H9 (cell line): Measurements from ENCODE around the gene AMZ2. TPM values are rescaled to one million over a fixed set of nuclear protein-coding genes. Genes with fewer than 3 reads are reported as not detected.

Source experiments
- DNase-seq: peaks from one replicate; pipeline ENCODE4 v3.0.0-alpha.2; 2017
- H2AFZ ChIP-seq: one replicate; pipeline ENCODE4 v1.6.1; 2013; ENCODE audit warnings: mild to moderate bottlenecking, low read length, control low read depth, moderate library complexity
- H2AK5ac ChIP-seq: 2 replicates; pipeline ENCODE4 v1.6.1; 2013; ENCODE audit warnings: low read length, control low read depth, mixed read lengths; ENCODE audit not compliant: insufficient read length
- H2BK120ac ChIP-seq: one replicate; pipeline ENCODE4 v1.6.1; 2013; ENCODE audit warnings: low read depth, mild to moderate bottlenecking, low read length, control low read depth, inconsistent platforms; ENCODE audit not compliant: poor library complexity, severe bottlenecking
- H2BK12ac ChIP-seq: 2 replicates; pipeline ENCODE4 v1.6.1; 2013; ENCODE audit warnings: low read length, control low read depth, mixed read lengths, low read depth; ENCODE audit not compliant: insufficient read length
- H2BK15ac ChIP-seq: 2 replicates; pipeline ENCODE4 v1.6.1; 2013; ENCODE audit warnings: low read depth, low read length, control low read depth
- H2BK20ac ChIP-seq: one replicate; pipeline ENCODE4 v1.6.1; 2013; ENCODE audit warnings: low read depth, mild to moderate bottlenecking, low read length, control low read depth, inconsistent platforms; ENCODE audit not compliant: poor library complexity, severe bottlenecking
- H2BK5ac ChIP-seq: 2 replicates; pipeline ENCODE4 v1.6.1; 2013; ENCODE audit warnings: low read length, control low read depth, mixed read lengths; ENCODE audit not compliant: insufficient read length
- H3K14ac ChIP-seq: 2 replicates; pipeline ENCODE4 v1.6.1; 2013; ENCODE audit warnings: low read length, control low read depth; ENCODE audit not compliant: insufficient read depth
- H3K18ac ChIP-seq: 2 replicates; pipeline ENCODE4 v1.6.1; 2013; ENCODE audit warnings: low read depth, mild to moderate bottlenecking, mixed read lengths, low read length, control low read depth; ENCODE audit not compliant: insufficient read length
- H3K23ac ChIP-seq: 2 replicates; pipeline ENCODE4 v1.6.1; 2013; ENCODE audit warnings: low read length, control low read depth, mixed read lengths, low read depth; ENCODE audit not compliant: insufficient read length
- H3K23me2 ChIP-seq: 2 replicates; pipeline ENCODE4 v1.6.1; 2013; ENCODE audit warnings: low read depth, mild to moderate bottlenecking, mixed read lengths, low read length, control low read depth; ENCODE audit not compliant: insufficient read length, poor library complexity, severe bottlenecking
- H3K27ac ChIP-seq: 2 replicates; pipeline ENCODE4 v1.5.1; 2013; ENCODE audit warnings: low read length, control low read depth, mixed read lengths, low read depth; ENCODE audit not compliant: insufficient read length
- H3K27me3 ChIP-seq: 2 replicates; pipeline ENCODE4 v1.6.1; 2013; ENCODE audit warnings: low read length, control low read depth, inconsistent platforms; ENCODE audit not compliant: insufficient read depth
- H3K4ac ChIP-seq: 2 replicates; pipeline ENCODE4 v1.6.1; 2013; ENCODE audit warnings: low read depth, mild to moderate bottlenecking, control low read depth, inconsistent platforms, low read length, moderate library complexity
- H3K4me1 ChIP-seq: 2 replicates; pipeline ENCODE4 v1.6.1; 2013; ENCODE audit warnings: low read length, control low read depth, inconsistent platforms; ENCODE audit not compliant: insufficient read depth
- H3K4me2 ChIP-seq: 2 replicates; pipeline ENCODE4 v1.6.1; 2013; ENCODE audit warnings: low read length, control low read depth, mixed read lengths; ENCODE audit not compliant: insufficient read length, insufficient read depth
- H3K56ac ChIP-seq: 2 replicates; pipeline ENCODE4 v1.6.1; 2013; ENCODE audit warnings: low read depth, mild to moderate bottlenecking, mixed read lengths, low read length, control low read depth; ENCODE audit not compliant: insufficient read length
- H3K79me1 ChIP-seq: 2 replicates; pipeline ENCODE4 v1.6.1; 2013; ENCODE audit warnings: low read depth, mild to moderate bottlenecking, moderate library complexity, low read length, control low read depth, inconsistent platforms; ENCODE audit not compliant: insufficient read depth, poor library complexity, severe bottlenecking
- H3K79me2 ChIP-seq: 2 replicates; pipeline ENCODE4 v1.6.1; 2013; ENCODE audit warnings: low read length, control low read depth, inconsistent platforms; ENCODE audit not compliant: insufficient read depth
- H3K9ac ChIP-seq: 2 replicates; pipeline ENCODE4 v1.6.1; 2013; ENCODE audit warnings: low read length, control low read depth, mixed read lengths; ENCODE audit not compliant: insufficient read length; ENCODE audit errors: extremely low read depth
- H3K9me3 ChIP-seq: one replicate; pipeline ENCODE4 v1.6.1; 2013; ENCODE audit warnings: low read depth, low read length, inconsistent platforms; ENCODE audit not compliant: control insufficient read depth
- H3T11ph ChIP-seq: one replicate; pipeline ENCODE4 v1.6.1; 2013; ENCODE audit warnings: mild to moderate bottlenecking, low read length, control low read depth, inconsistent platforms
- H4K20me1 ChIP-seq: one replicate; pipeline ENCODE4 v1.6.1; 2013; ENCODE audit not compliant: control insufficient read depth, insufficient read length, insufficient read depth
- H4K5ac ChIP-seq: 2 replicates; pipeline ENCODE4 v1.6.1; 2013; ENCODE audit warnings: low read depth, mild to moderate bottlenecking, mixed read lengths, low read length, control low read depth; ENCODE audit not compliant: insufficient read length
- H4K8ac ChIP-seq: replicated peaks from 2 replicates; pipeline ENCODE4 v1.6.1; 2013; ENCODE audit warnings: low read length, control low read depth, mixed read lengths, low read depth; ENCODE audit not compliant: insufficient read length
- H4K91ac ChIP-seq: 2 replicates; pipeline ENCODE4 v1.6.1; 2013; ENCODE audit warnings: low read depth, mild to moderate bottlenecking, moderate library complexity, mixed read lengths, low read length, control low read depth; ENCODE audit not compliant: insufficient read length
- H3K27ac Mint-ChIP-seq, 3 experiments: 2 replicates in 2 of 3; 3 replicates in 1 of 3; pipeline ENCODE4 v1.8.0; 2020 to 2021; ENCODE audit warnings: mixed read lengths in 3 of 3, mild to moderate bottlenecking in 1 of 3, moderate library complexity in 1 of 3
- H3K27me3 Mint-ChIP-seq: 2 replicates; pipeline ENCODE4 v1.8.0; 2021; ENCODE audit warnings: low read depth, mild to moderate bottlenecking, moderate library complexity, mixed read lengths
- H3K36me3 Mint-ChIP-seq, 3 experiments: 2 replicates in 2 of 3; 3 replicates in 1 of 3; pipeline ENCODE4 v1.8.0; 2020 to 2021; ENCODE audit warnings: low read depth in 3 of 3, mixed read lengths in 3 of 3; ENCODE audit not compliant: insufficient read depth in 1 of 3
- H3K4me1 Mint-ChIP-seq, 2 experiments: 2 replicates each; pipeline ENCODE4 v1.8.0; 2020; ENCODE audit warnings: mixed read lengths in 2 of 2
- H3K4me3 Mint-ChIP-seq, 2 experiments: 2 replicates in 1 of 2; 3 replicates in 1 of 2; pipeline ENCODE4 v1.8.0; 2020 to 2021; ENCODE audit warnings: mild to moderate bottlenecking in 2 of 2, mixed read lengths in 2 of 2, moderate library complexity in 1 of 2
- H3K9me3 Mint-ChIP-seq, 2 experiments: 2 replicates in 1 of 2; 3 replicates in 1 of 2; pipeline ENCODE4 v1.8.0; 2020; ENCODE audit warnings: mild to moderate bottlenecking in 2 of 2, mixed read lengths in 2 of 2, moderate library complexity in 1 of 2
- WGBS: extraction: QIAGEN DNeasy Blood & Tissue Kit; methylation state at CpG from one replicate; pipeline ENCODE4 v1.1.7; 2013; ENCODE audit warnings: missing lambda C conversion rate, low lambda C conversion rate, mixed read lengths; ENCODE audit not compliant: insufficient read length; ENCODE audit errors: extremely low coverage; 5-methylcytosine and 5-hydroxymethylcytosine counted together
- total RNA-seq: library from RNA; stranded (reverse); gene quantifications from 2 replicates; pipeline ENCODE4 v1.2.1, GENCODE V29; 2021
- TF ChIP-seq, protein P1 (sequence below): fragments of 200-600 bp; sonication (generic); conservative IDR thresholded peaks from 3 replicates; pipeline ENCODE4 v1.8.0; 2021; ENCODE audit warnings: antibody characterized with exemption, mild to moderate bottlenecking

AMZ2 gene
- total RNA-seq, 1 experiment from 2014 or later = 82.6 TPM

DNA sequence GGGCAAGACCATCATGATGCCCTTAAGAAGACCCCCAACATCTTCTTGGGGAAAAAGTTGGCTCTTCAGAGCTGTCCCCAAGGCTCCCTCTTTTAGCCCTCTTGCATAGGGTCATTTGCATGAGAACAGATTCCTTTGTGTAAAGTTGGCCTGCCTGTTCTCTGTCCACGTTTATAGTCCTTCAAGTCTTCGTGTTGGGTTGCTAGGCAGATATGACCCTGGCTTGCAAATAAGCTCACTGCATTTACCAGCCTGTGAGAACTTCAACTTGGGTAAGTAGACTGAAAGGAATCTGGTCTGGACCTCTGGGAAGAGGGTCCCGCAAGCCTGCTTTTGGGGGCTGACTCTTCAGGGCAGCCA is 46.3 kb downstream of the AMZ2 start:
- peaks cover 42% of the 10 kb centered on the region for H3K27me3 Mint-ChIP-seq
- H3K14ac ChIP-seq = no peak overlapping the region
- peak overlapping the region; percentile 6 to 10; a peak in 2 of 5 replicates for H3K4me3 Mint-ChIP-seq
- no peak overlapping the region for H4K5ac ChIP-seq
- no peaks in the 10 kb centered on the region for H4K20me1 ChIP-seq
- H2BK20ac ChIP-seq = no peak overlapping the region
- peaks cover 19% of the 10 kb centered on the region for H3K23me2 ChIP-seq
- H3K9me3 ChIP-seq = no peaks in the 10 kb centered on the region
- H3K4me2 ChIP-seq = no peak overlapping the region
- no CpG with 5 or more reads among the region's 3 CpGs for WGBS
- no peak overlapping the region for H3K18ac ChIP-seq
- H3K79me1 ChIP-seq = no peaks in the 10 kb centered on the region
- H3K27me3 ChIP-seq = peaks cover 18% of the 10 kb centered on the region; the same call in 1 of the 2 replicates
- H3K4me1 ChIP-seq = peaks cover 2% of the 10 kb centered on the region
- TF ChIP-seq, protein P1, sequence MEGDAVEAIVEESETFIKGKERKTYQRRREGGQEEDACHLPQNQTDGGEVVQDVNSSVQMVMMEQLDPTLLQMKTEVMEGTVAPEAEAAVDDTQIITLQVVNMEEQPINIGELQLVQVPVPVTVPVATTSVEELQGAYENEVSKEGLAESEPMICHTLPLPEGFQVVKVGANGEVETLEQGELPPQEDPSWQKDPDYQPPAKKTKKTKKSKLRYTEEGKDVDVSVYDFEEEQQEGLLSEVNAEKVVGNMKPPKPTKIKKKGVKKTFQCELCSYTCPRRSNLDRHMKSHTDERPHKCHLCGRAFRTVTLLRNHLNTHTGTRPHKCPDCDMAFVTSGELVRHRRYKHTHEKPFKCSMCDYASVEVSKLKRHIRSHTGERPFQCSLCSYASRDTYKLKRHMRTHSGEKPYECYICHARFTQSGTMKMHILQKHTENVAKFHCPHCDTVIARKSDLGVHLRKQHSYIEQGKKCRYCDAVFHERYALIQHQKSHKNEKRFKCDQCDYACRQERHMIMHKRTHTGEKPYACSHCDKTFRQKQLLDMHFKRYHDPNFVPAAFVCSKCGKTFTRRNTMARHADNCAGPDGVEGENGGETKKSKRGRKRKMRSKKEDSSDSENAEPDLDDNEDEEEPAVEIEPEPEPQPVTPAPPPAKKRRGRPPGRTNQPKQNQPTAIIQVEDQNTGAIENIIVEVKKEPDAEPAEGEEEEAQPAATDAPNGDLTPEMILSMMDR = no peak
- H2AFZ ChIP-seq = no peak overlapping the region
- H3K27ac Mint-ChIP-seq = peak overlapping the region in 2 of 3 experiments; percentile 89 to 94; a peak in 4 of 7 replicates
- H2BK12ac ChIP-seq = no peak overlapping the region
- no peaks in the 10 kb centered on the region for H3K79me2 ChIP-seq
- H3K4ac ChIP-seq = no peak overlapping the region
- H3K9ac ChIP-seq = no peak overlapping the region
- no peak overlapping the region for H3T11ph ChIP-seq
- H3K27ac ChIP-seq = no peak overlapping the region
- no peak overlapping the region for H2BK5ac ChIP-seq
- no peak overlapping the region for H2BK15ac ChIP-seq
- no peak overlapping the region for H4K8ac ChIP-seq
- H2BK120ac ChIP-seq = no peak overlapping the region
- H4K91ac ChIP-seq = no peak overlapping the region
- peaks cover 0 to 1% (median 0%) of the 10 kb centered on the region in 3 experiments; a peak in 1 of 7 replicates for H3K36me3 Mint-ChIP-seq
- no peak overlapping the region for H3K23ac ChIP-seq
- H3K9me3 Mint-ChIP-seq = no peaks in the 10 kb centered on the region; a peak in 1 of 5 replicates
- H3K56ac ChIP-seq = no peak overlapping the region
- H3K4me1 Mint-ChIP-seq = peaks cover 55 to 59% of the 10 kb centered on the region in 2 experiments
- H2AK5ac ChIP-seq = no peak overlapping the region
- DNase-seq = no peak
